Stromal cell of bone marrow (primary cell): ENCODE results near the gene ZNF311.
"Not testable (repeated sequence)": the region's sequence is repeated elsewhere in the genome, so short reads cannot be mapped to it uniquely, and the experiment has no call there.

Experiments
- DNase-seq: peaks from one replicate; pipeline ENCODE4 v3.0.0-alpha.2; 2012; ENCODE audit warnings: low read depth

Gene ZNF311

GRCh38 chr6:28953039-28953584 is 52.0 kb downstream of the ZNF311 start:
- no peak for DNase-seq

GRCh38 chr6:28949656-28950195 is 55.4 kb downstream of the ZNF311 start:
- not testable (repeated sequence) for DNase-seq

- DNase-seq, result no peak
These were observed 56.2 kb downstream of the ZNF311 start for GRCh38 chr6:28948782-28949486.

- DNase-seq, result no peak
These were observed 57.3 kb downstream of the ZNF311 start for GRCh38 chr6:28947831-28948270.

- no peak for DNase-seq
These were observed 57.9 kb downstream of the ZNF311 start for GRCh38 chr6:28947067-28947765.

- DNase-seq, result no peak
These were observed 59.8 kb downstream of the ZNF311 start for GRCh38 chr6:28945349-28945748.
